ENCODE results near the gene FAM217A. TPM values are rescaled to one million over a fixed set of nuclear protein-coding genes. Genes with fewer than 3 reads are reported as not detected.

The FAM217A gene
- total RNA-seq, 1 donor from 2014 or later = not detected

- no peak overlapping the region for H3K27ac Mint-ChIP-seq
- H3K9me3 Mint-ChIP-seq = no peaks in the 10 kb centered on the region
- H3K27me3 Mint-ChIP-seq = no peaks in the 10 kb centered on the region
- no peak for TF ChIP-seq CTCF (conservative IDR thresholded peaks at IDR 0.05)
- no peaks in the 10 kb centered on the region for H3K4me1 Mint-ChIP-seq (ENCODE audit: unreplicated experiment)
- no peak overlapping the region for H3K4me3 Mint-ChIP-seq
- DNase-seq (ENCODE audit: extremely low spot score, unreplicated experiment) = no peak
- H3K36me3 Mint-ChIP-seq = peaks cover 25% of the 10 kb centered on the region
Measured at GRCh38 chr6:4049246-4049645, 29.7 kb downstream of the FAM217A start.

- no peak overlapping the region for H3K4me3 Mint-ChIP-seq
- DNase-seq (ENCODE audit: extremely low spot score, unreplicated experiment) = no peak
Measured at GRCh38 chr6:4041480-4041879, 37.5 kb downstream of the FAM217A start.

GRCh38 chr6:4039348-4039747 lies 39.6 kb downstream of the FAM217A start:
- TF ChIP-seq CTCF (conservative IDR thresholded peaks at IDR 0.05) = no peak
- Mint-ChIP-seq H3K9me3 (no peaks in the 10 kb centered on the region), H3K36me3 (peaks cover 61% of the 10 kb centered on the region), H3K4me3 (no peak overlapping the region), H3K27ac (peak overlapping the region; percentile 46), H3K4me1 (ENCODE audit: unreplicated experiment) (peaks cover 7% of the 10 kb centered on the region), H3K27me3 (no peaks in the 10 kb centered on the region)
- no peak for DNase-seq (ENCODE audit: extremely low spot score, unreplicated experiment)

More at GRCh38 chr6:4041480-4041879, 37.5 kb downstream of the FAM217A start:
- peaks cover 62% of the 10 kb centered on the region for H3K36me3 Mint-ChIP-seq
- TF ChIP-seq CTCF (conservative IDR thresholded peaks at IDR 0.05) = no peak
- no peaks in the 10 kb centered on the region for H3K9me3 Mint-ChIP-seq
- peaks cover 7% of the 10 kb centered on the region for H3K4me1 Mint-ChIP-seq (ENCODE audit: unreplicated experiment)
- H3K27ac Mint-ChIP-seq = peak overlapping the region; percentile 12
- no peaks in the 10 kb centered on the region for H3K27me3 Mint-ChIP-seq

- Mint-ChIP-seq H3K27me3 (no peaks in the 10 kb centered on the region), H3K27ac (no peak overlapping the region), H3K4me1 (ENCODE audit: unreplicated experiment) (peaks cover 7% of the 10 kb centered on the region), H3K36me3 (peaks cover 60% of the 10 kb centered on the region), H3K4me3 (no peak overlapping the region), H3K9me3 (no peaks in the 10 kb centered on the region)
- TF ChIP-seq CTCF (conservative IDR thresholded peaks at IDR 0.05) = no peak
- no peak for DNase-seq (ENCODE audit: extremely low spot score, unreplicated experiment)
Measured at GRCh38 chr6:4036581-4036980, 42.4 kb downstream of the FAM217A start.

- Mint-ChIP-seq H3K4me1 (ENCODE audit: unreplicated experiment) (peaks cover 4% of the 10 kb centered on the region), H3K27me3 (no peaks in the 10 kb centered on the region), H3K9me3 (peaks cover 5% of the 10 kb centered on the region), H3K27ac (no peak overlapping the region), H3K4me3 (no peak overlapping the region), H3K36me3 (peaks cover 49% of the 10 kb centered on the region)
- no peak for DNase-seq (ENCODE audit: extremely low spot score, unreplicated experiment)
- no peak for TF ChIP-seq CTCF (conservative IDR thresholded peaks at IDR 0.05)
Measured at GRCh38 chr6:4032475-4032874, 46.5 kb downstream of the FAM217A start.

- Mint-ChIP-seq H3K27ac (no peak overlapping the region), H3K4me1 (ENCODE audit: unreplicated experiment) (peaks cover 11% of the 10 kb centered on the region), H3K4me3 (no peak overlapping the region)
Measured at GRCh38 chr6:4031442-4031841, 47.5 kb downstream of the FAM217A start.

More at GRCh38 chr6:4031442-4031841, 47.5 kb downstream of the FAM217A start:
- Mint-ChIP-seq H3K36me3 (peaks cover 53% of the 10 kb centered on the region), H3K9me3 (peaks cover 9% of the 10 kb centered on the region), H3K27me3 (no peaks in the 10 kb centered on the region)
- TF ChIP-seq CTCF (conservative IDR thresholded peaks at IDR 0.05) = no peak
- no peak for DNase-seq (ENCODE audit: extremely low spot score, unreplicated experiment)
